GM12872 (cell line): ENCODE results near the gene RCSD1.

Experiments used
- TF ChIP-seq, protein P1 (sequence below): IDR thresholded peaks from 3 replicates; pipeline ENCODE4 v1.5.1; 2011; ENCODE audit warnings: low read depth, mild to moderate bottlenecking, low read length, moderate library complexity; ENCODE audit not compliant: insufficient read depth

Gene RCSD1, protein sequence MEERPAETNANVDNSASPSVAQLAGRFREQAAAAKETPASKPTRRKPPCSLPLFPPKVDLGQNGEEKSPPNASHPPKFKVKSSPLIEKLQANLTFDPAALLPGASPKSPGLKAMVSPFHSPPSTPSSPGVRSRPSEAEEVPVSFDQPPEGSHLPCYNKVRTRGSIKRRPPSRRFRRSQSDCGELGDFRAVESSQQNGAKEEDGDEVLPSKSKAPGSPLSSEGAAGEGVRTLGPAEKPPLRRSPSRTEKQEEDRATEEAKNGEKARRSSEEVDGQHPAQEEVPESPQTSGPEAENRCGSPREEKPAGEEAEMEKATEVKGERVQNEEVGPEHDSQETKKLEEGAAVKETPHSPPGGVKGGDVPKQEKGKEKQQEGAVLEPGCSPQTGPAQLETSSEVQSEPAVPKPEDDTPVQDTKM

DNA sequence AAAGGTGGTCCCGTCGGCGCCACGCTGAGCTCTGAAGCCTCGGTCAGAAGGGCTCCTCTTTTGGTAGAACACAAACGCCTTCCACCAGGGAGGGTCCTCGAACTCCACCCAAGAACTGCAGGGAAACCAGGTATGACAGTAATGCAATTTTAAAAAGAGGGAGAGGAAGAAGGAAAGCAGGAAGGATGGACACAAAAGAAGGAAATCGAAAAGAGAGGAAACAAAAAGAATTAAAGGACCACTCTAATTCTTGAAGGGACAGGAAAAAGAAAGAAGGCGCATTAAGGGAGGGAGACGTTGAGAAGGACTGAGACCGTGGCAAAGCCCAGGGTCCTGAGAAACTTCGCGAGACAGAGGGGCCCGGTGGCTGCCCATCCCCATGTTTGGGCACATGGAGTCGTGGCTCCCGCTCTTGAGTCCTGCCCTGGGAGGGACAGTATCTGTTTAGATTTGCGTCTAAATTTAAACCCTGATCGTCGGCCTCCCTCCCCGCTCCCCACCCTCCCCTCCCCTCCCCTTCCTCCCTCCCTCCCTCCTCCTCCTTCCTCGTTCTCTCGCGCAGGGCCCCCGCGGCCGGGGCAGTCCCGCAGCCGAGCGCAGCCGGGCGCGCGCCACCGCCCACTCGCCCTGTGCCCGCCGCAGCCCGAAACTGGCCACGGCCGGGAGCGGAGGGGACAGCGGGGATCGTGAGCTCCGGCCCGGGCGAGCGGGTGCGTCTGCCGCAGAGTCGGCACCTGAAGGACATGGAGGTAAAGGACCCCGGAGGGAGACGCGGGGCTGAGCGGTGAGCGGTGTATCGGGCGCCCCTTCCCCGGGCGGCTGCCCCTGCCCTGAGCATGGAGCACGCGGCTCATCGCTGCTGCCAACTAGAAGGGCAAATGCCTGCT is at the start of gene RCSD1:
Gene RCSD1 (plus strand): TSS at position 552 of the 887 bp plus-strand sequence. CDS start 192 bp downstream, at position 744.
- TF ChIP-seq, protein P1, sequence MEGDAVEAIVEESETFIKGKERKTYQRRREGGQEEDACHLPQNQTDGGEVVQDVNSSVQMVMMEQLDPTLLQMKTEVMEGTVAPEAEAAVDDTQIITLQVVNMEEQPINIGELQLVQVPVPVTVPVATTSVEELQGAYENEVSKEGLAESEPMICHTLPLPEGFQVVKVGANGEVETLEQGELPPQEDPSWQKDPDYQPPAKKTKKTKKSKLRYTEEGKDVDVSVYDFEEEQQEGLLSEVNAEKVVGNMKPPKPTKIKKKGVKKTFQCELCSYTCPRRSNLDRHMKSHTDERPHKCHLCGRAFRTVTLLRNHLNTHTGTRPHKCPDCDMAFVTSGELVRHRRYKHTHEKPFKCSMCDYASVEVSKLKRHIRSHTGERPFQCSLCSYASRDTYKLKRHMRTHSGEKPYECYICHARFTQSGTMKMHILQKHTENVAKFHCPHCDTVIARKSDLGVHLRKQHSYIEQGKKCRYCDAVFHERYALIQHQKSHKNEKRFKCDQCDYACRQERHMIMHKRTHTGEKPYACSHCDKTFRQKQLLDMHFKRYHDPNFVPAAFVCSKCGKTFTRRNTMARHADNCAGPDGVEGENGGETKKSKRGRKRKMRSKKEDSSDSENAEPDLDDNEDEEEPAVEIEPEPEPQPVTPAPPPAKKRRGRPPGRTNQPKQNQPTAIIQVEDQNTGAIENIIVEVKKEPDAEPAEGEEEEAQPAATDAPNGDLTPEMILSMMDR: no peak

DNA sequence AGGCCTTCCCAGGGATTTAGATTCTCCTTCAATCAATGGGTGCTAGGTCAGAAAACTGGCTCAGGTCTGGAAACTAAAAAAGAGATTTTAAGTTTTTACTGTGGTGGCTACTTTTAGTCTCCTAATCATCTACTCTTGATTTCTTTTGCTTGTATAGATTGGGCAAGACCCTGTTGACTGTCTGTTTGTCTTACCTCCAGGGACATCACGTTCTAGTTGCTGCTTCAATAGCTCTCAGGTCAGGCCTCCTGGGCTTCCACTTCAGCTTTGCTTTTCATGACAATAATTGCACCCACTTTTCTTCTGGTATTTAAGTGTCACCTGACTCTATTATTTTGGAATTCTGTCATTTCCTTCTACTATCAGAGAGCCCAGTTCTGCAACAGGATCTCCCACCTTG is 48.0 kb upstream of the RCSD1 start:
- TF ChIP-seq, protein P1: no peak

DNA sequence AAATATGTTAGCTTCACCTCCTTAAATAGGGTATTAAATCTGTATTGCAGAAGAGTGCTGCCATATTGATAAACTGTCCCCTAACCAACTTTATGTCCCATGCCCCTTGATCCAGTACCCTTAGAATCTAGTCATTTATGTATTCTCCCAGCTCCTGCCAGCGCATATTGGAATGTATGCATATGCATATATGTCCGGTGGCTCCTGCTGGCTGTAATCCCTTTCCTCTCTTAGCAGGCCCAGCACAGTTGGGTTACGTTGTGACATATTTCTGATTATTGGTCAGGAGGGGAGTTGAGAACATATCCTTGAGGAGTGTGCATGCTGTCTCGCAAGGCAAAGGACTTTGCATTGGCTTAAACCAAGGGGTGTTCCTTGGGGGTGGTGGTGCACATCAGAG is 47.3 kb upstream of the RCSD1 start:
- TF ChIP-seq, protein P1: no peak

DNA sequence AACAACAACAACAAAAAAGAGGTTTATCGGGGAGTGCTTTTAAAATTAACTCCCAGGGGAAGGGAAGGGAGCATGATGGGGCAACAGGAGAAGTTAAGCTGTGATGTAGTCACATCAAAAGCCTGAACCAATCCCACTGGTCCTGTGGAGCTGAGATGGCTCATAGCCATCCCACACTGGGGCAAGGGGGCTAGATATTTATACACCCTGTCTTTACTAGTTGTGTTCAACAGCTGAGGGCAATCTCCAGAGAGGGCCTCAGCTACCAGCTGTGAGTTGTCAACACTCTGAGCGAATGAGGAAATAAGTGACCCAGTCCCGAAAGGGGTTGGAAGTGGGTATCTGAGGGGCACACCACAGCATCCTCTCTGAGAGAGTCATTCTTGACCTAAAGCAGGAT is 45.5 kb upstream of the RCSD1 start:
- TF ChIP-seq, protein P1: no peak

DNA sequence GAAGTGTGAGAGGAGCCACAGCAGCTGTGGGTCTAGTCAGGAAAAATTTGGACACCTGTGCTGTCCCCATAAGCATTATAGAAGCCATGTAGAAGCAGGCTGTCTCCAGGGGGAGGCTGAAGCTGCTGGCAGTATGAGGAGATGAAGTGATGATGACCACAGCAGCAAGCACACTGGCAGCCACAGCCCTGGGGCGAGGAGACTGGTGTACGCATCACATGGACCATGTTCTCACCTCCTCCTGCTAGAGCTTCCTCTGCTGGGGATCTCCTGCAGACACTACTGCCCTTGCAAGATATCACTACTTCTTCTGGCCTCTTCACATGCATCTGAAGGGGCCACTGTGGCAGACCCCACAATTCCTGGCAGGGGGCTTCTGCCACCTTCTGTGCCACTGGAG is 42.7 kb upstream of the RCSD1 start:
- TF ChIP-seq, protein P1: no peak

DNA sequence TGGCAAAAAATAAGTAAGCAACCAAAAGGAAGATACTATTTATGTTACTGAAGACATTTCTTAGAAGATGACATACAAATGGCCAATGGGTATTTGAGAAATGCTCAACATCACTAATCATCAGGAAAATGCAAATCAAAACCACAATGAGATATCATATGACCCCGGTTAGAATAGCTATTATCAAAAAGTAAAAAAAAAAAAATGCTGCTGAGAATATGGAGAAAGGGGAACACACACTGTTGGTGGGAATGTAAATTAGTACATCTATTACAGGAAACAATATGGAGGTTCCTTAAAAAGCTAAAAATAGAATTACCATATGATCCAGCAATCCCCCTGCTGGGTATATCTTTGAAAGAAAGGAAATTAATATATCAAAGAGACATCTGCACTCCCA is 42.2 kb upstream of the RCSD1 start:
- TF ChIP-seq, protein P1: no peak

DNA sequence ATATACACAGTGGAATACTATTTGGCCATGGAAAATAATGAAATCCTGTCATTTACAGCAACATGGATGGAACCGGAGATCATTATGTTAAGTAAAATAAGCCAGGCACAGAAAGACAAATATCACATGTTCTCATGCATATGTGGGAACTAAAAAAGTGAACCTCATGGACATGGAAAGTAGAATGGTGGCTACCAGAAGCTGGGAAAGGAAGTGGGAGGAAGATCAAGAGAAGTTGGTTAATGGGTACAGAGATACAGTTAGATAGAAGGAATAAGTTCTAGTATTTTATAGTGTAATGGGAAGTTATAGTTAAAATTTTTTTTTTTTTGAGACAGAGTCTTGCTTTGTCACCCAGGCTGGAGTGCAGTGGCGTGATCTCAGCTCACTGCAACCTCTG is 41.7 kb upstream of the RCSD1 start:
- TF ChIP-seq, protein P1: no peak
